ENCODE results near the gene CC2D2A. TPM values are rescaled to one million over a fixed set of nuclear protein-coding genes. Genes with fewer than 3 reads are reported as not detected.

CC2D2A gene
- total and polyA plus RNA-seq, 9 of the 15 experiments (the other 6 are each of a cell fraction or from before 2014, with no cell fraction given): 0.36 to 2.5 (median 1.6) TPM

DNA sequence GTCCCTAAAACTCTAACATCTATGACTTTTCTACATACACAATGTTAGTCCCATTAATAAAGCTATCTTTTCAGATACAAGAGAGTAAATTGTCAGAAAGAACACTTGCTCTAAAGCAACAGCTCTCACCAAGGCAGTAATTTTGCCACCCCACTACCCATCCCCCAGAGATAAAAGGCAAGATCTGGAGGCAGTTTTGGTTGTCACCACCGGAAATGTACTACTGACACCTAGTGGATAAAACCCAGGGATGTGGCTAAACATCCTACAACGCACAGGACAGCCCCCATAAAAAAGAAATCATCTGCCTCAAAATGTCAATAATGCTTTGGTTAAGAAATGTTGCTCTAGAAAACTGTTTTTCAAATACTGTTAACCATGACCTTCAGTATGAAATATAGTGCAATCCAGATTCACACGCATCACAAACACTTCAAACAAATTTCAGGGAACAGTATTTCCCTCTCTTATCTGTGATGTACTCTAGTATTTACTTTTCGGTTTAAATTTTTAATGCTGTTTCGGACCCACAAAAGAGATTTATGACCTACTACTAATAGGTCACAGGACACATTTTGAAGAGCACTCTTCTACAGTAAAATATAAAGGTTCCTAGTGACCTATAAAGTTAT, 180.3 kb downstream of the CC2D2A start (continued):
- TF ChIP-seq ZNF311 (CRISPR knock-in tag; IDR thresholded peaks at IDR 0.05) (no peak), ZFPM2 (CRISPR knock-in tag; IDR thresholded peaks at IDR 0.05) (no peak), MIER1 (IDR thresholded peaks at IDR 0.05; ENCODE audit: low read depth) (no peak), ZNF436 (CRISPR knock-in tag; IDR thresholded peaks at IDR 0.05) (no peak), ELF4 (CRISPR knock-in tag; IDR thresholded peaks at IDR 0.05) (0 out of 2 replicates have a peak, but pooled peaks have one; percentile 9), ZNF324 (CRISPR knock-in tag; IDR thresholded peaks at IDR 0.05) (no peak), SUPT5H (IDR thresholded peaks at IDR 0.05) (no peak), MCM3 (IDR thresholded peaks at IDR 0.05) (no peak), HLTF (IDR thresholded peaks at IDR 0.05) (no peak), PURB (CRISPR knock-in tag; IDR thresholded peaks at IDR 0.05; ENCODE audit: low read depth) (no peak), ZNF263 (CRISPR knock-in tag; IDR thresholded peaks at IDR 0.05; ENCODE audit: borderline replicate concordance) (no peak), MEF2D (tag; conservative IDR thresholded peaks at IDR 0.05; ENCODE audit: low read depth) (no peak)
- TF ChIP-seq, protein P1, sequence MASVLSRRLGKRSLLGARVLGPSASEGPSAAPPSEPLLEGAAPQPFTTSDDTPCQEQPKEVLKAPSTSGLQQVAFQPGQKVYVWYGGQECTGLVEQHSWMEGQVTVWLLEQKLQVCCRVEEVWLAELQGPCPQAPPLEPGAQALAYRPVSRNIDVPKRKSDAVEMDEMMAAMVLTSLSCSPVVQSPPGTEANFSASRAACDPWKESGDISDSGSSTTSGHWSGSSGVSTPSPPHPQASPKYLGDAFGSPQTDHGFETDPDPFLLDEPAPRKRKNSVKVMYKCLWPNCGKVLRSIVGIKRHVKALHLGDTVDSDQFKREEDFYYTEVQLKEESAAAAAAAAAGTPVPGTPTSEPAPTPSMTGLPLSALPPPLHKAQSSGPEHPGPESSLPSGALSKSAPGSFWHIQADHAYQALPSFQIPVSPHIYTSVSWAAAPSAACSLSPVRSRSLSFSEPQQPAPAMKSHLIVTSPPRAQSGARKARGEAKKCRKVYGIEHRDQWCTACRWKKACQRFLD (CRISPR knock-in tag; IDR thresholded peaks at IDR 0.05): no peak
- TF ChIP-seq, protein P2, sequence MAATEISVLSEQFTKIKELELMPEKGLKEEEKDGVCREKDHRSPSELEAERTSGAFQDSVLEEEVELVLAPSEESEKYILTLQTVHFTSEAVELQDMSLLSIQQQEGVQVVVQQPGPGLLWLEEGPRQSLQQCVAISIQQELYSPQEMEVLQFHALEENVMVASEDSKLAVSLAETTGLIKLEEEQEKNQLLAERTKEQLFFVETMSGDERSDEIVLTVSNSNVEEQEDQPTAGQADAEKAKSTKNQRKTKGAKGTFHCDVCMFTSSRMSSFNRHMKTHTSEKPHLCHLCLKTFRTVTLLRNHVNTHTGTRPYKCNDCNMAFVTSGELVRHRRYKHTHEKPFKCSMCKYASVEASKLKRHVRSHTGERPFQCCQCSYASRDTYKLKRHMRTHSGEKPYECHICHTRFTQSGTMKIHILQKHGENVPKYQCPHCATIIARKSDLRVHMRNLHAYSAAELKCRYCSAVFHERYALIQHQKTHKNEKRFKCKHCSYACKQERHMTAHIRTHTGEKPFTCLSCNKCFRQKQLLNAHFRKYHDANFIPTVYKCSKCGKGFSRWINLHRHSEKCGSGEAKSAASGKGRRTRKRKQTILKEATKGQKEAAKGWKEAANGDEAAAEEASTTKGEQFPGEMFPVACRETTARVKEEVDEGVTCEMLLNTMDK (IDR thresholded peaks at IDR 0.05; ENCODE audit: borderline replicate concordance, insufficient read depth, low read depth, low read length, poor library complexity, severe bottlenecking): no peak
- TF ChIP-seq, protein P3, sequence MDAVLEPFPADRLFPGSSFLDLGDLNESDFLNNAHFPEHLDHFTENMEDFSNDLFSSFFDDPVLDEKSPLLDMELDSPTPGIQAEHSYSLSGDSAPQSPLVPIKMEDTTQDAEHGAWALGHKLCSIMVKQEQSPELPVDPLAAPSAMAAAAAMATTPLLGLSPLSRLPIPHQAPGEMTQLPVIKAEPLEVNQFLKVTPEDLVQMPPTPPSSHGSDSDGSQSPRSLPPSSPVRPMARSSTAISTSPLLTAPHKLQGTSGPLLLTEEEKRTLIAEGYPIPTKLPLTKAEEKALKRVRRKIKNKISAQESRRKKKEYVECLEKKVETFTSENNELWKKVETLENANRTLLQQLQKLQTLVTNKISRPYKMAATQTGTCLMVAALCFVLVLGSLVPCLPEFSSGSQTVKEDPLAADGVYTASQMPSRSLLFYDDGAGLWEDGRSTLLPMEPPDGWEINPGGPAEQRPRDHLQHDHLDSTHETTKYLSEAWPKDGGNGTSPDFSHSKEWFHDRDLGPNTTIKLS (IDR thresholded peaks at IDR 0.05; ENCODE audit: borderline replicate concordance, low read depth): no peak
- TF ChIP-seq, protein P4, sequence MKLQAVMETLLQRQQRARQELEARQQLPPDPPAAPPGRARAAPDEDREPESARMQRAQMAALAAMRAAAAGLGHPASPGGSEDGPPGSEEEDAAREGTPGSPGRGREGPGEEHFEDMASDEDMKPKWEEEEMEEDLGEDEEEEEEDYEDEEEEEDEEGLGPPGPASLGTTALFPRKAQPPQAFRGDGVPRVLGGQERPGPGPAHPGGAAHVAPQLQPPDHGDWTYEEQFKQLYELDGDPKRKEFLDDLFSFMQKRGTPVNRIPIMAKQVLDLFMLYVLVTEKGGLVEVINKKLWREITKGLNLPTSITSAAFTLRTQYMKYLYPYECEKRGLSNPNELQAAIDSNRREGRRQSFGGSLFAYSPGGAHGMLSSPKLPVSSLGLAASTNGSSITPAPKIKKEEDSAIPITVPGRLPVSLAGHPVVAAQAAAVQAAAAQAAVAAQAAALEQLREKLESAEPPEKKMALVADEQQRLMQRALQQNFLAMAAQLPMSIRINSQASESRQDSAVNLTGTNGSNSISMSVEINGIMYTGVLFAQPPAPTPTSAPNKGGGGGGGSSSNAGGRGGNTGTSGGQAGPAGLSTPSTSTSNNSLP (IDR thresholded peaks at IDR 0.05; ENCODE audit: borderline replicate concordance, low read depth, low read length): peak; percentile 74; the same call in 1 of the 2 replicates
- TF ChIP-seq, protein P5, sequence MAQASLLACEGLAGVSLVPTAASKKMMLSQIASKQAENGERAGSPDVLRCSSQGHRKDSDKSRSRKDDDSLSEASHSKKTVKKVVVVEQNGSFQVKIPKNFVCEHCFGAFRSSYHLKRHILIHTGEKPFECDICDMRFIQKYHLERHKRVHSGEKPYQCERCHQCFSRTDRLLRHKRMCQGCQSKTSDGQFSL (CRISPR knock-in tag; IDR thresholded peaks at IDR 0.05): no peak
- TF ChIP-seq, protein P5 (tag; IDR thresholded peaks at IDR 0.05): no peak

Measured in K562 (cell line).